Upper lobe of left lung (tissue), 4 donors: ENCODE measurements around the gene TRPM8.

Experiments
- EP300 ChIP-seq, 4 donors: sonication (generic); formaldehyde crosslinking; IDR thresholded peaks; one replicate each; pipeline ENCODE4 v1.5.1; 2017; ENCODE audit warnings: antibody characterized with exemption in 4 of 4, control low read depth in 2 of 4
- POLR2AphosphoS5 ChIP-seq, 2 donors: sonication (generic); formaldehyde crosslinking; IDR thresholded peaks; one replicate each; pipeline ENCODE4 v1.5.1; 2017; ENCODE audit warnings: antibody characterized with exemption in 2 of 2

- TF ChIP-seq EP300 (IDR thresholded peaks at IDR 0.05) (no peak), POLR2AphosphoS5 (IDR thresholded peaks at IDR 0.05) (no peak)
Measured at GRCh38 chr2:233882353-233882752, 34.8 kb upstream of the TRPM8 start.
